A549 (cell line): ENCODE measurements around the gene DOK6. TPM values are rescaled to one million over a fixed set of nuclear protein-coding genes. Genes with fewer than 3 reads are reported as not detected.
"Not testable (repeated sequence)": the region's sequence is repeated elsewhere in the genome, so short reads cannot be mapped to it uniquely, and the experiment has no call there.

Experiments
- ATAC-seq, 2 experiments: fragments of 200-7000 bp in 1 of 2; fragments of >200 bp in 1 of 2; cut with Nextera tagmentation in 1 of 2; cut with Tn5 transposase in 1 of 2; 3 replicates each; pipeline versions ENCODE4 v1.8.0 to v1.9.1; 2018 to 2020; ENCODE audit warnings: mild to moderate bottlenecking in 1 of 2, moderate library complexity in 1 of 2
- CTCF ChIA-PET: fragments of 300-600 bp; sonication (Branson Sonifier 250); formaldehyde crosslinking; extraction: SDS; loops from one replicate; lab custom pipeline; 2021; ENCODE audit warnings: antibody characterized with exemption, inconsistent platforms; lab: Yijun Ruan, JAX
- POLR2A ChIA-PET: fragments of 350-600 bp; formaldehyde crosslinking; extraction: SDS; loops from one replicate; lab custom pipeline; 2021; ENCODE audit warnings: antibody characterized with exemption, inconsistent platforms; lab: Yijun Ruan, JAX
- DNase-seq, 2 experiments: peaks; one replicate each; pipeline versions ENCODE4 v3.0.0 to v3.0.0-alpha.2; 2011 to 2016; ENCODE audit warnings: low read depth in 1 of 2, low spot score in 1 of 2
- FAIRE-seq: peaks from 2 replicates; lab custom pipeline; 2011; peaks lifted over from hg19 to GRCh38; lab: Jason Lieb, UNC
- H3K27ac ChIP-seq, 2 experiments: fragments of >200 bp; sonication (Bioruptor Twin); formaldehyde crosslinking; 3 replicates each; pipeline ENCODE4 v1.5.1; 2016 to 2017
- H3K4me1 ChIP-seq: fragments of >200 bp; sonication (Bioruptor Twin); formaldehyde crosslinking; 3 replicates; pipeline ENCODE4 v1.6.1; 2016
- H3K4me2 ChIP-seq: fragments of >200 bp; sonication (Bioruptor Twin); formaldehyde crosslinking; 3 replicates; pipeline ENCODE4 v1.6.1; 2016
- H3K4me3 ChIP-seq: fragments of >200 bp; sonication (Bioruptor Twin); formaldehyde crosslinking; 3 replicates; pipeline ENCODE4 v1.5.1; 2016
- H3K9me3 ChIP-seq: fragments of >200 bp; sonication (Bioruptor Twin); formaldehyde crosslinking; 3 replicates; pipeline ENCODE4 v1.6.1; 2016
- CEBPB ChIP-seq, 2 experiments: fragments of >200 bp in 1 of 2; sonication (Bioruptor Twin) in 1 of 2; formaldehyde crosslinking in 1 of 2; IDR thresholded peaks; 2 replicates each; pipeline ENCODE4 v1.6.1; 2012 to 2016
- FOSL2 ChIP-seq, 2 experiments: fragments of 450-650 bp in 1 of 2; fragments of >200 bp in 1 of 2; sonication (Bioruptor Twin) in 1 of 2; formaldehyde crosslinking; IDR thresholded peaks; 2 replicates each; pipeline versions ENCODE4 v1.5.0 to v1.6.1; 2016 to 2020; ENCODE audit warnings: mild to moderate bottlenecking in 1 of 2, moderate library complexity in 1 of 2
- HOXB5 ChIP-seq: fragments of 250-450 bp; sonication (Bioruptor Pico); IDR thresholded peaks from 2 replicates; pipeline ENCODE4 v1.5.0; 2020; ENCODE audit warnings: mild to moderate bottlenecking, moderate library complexity
- JUNB ChIP-seq: fragments of >200 bp; sonication (Bioruptor Twin); formaldehyde crosslinking; IDR thresholded peaks from 2 replicates; pipeline ENCODE4 v1.6.1; 2016
- KDM1A ChIP-seq: fragments of 200-600 bp; sonication (generic); IDR thresholded peaks from 2 replicates; pipeline ENCODE4 v1.6.1; 2016; ENCODE audit warnings: low read depth, mild to moderate bottlenecking
- KDM5A ChIP-seq: fragments of 200-600 bp; sonication (generic); IDR thresholded peaks from 2 replicates; pipeline ENCODE4 v1.6.1; 2016; ENCODE audit warnings: antibody characterized with exemption, mild to moderate bottlenecking
- MYC ChIP-seq: IDR thresholded peaks from 2 replicates; pipeline ENCODE4 v1.6.1; 2012; ENCODE audit warnings: mild to moderate bottlenecking, inconsistent platforms, low read length, improper control_type of control experiment, borderline replicate concordance
- TP53 ChIP-seq: fragments of 250-450 bp; sonication (Bioruptor Pico); IDR thresholded peaks from 2 replicates; pipeline ENCODE4 v1.5.0; 2021; ENCODE audit warnings: mild to moderate bottlenecking, moderate library complexity
- USF2 ChIP-seq: fragments of 450-650 bp; IDR thresholded peaks from 2 replicates; pipeline ENCODE4 v1.6.1; 2014; ENCODE audit warnings: antibody characterized with exemption
- ZSCAN20 ChIP-seq: fragments of 250-450 bp; sonication (Bioruptor Pico); IDR thresholded peaks from 2 replicates; pipeline ENCODE4 v1.8.0; 2022; ENCODE audit warnings: mild to moderate bottlenecking, moderate library complexity
- WGBS: methylation state at CpG from one replicate; pipeline ENCODE4 v1.1.6; 2017; ENCODE audit errors: missing lambda C conversion rate; 5-methylcytosine and 5-hydroxymethylcytosine counted together
- polyA plus RNA-seq, 4 experiments: library from polyadenylated mRNA; depleted of rRNA in 3 of 4; stranded (reverse); fragments of >200 nt; fragmentation: RNase III in 1 of 4; extraction: RNeasy Plus Mini Kit Qiagen cat#74134 plus additional on column Dnase treatment in 1 of 4; gene quantifications; 2 replicates in 3 of 4; 3 replicates in 1 of 4; pipeline ENCODE4 v1.2.3, GENCODE V29; 2011 to 2017
- TF ChIP-seq, protein P1 (sequence below): fragments of 250-450 bp; sonication (Bioruptor Pico); IDR thresholded peaks from 2 replicates; pipeline ENCODE4 v1.5.0; 2020; ENCODE audit warnings: low read depth, mild to moderate bottlenecking, moderate library complexity
- TF ChIP-seq, protein P2 (sequence below): fragments of 150-350 bp; IDR thresholded peaks from 2 replicates; pipeline ENCODE4 v1.6.1; 2014; ENCODE audit warnings: low read depth, mild to moderate bottlenecking, low read length

The DOK6 gene
- polyA plus RNA-seq, 2 of the 4 experiments (the other 2 are of a cell fraction), result not detected

DNA sequence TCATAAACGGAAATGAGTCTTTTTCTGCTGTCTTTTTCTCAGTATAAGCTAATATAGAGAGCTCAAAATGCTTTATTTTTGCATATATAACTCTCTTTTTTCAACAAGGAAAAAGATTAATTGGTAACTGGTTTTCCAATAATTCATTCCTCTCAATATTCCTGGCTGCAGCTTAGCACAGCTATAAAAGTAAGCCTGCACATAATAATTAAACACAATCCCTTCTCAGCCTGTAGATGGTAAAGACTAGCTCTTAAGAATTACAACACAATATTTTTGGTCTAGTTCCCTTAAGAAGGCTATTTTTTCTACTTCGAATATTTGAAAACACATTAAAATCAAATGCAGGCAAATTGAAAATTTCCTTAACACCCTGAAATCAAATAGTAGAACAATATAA, 258.0 kb downstream of the DOK6 start:
- no peak overlapping the region for H3K4me2 ChIP-seq
- ChIA-PET POLR2A (no interaction called here), CTCF (no interaction called here)
- H3K27ac ChIP-seq, result no peak overlapping the region
- TF ChIP-seq MYC (no peak), CEBPB (IDR thresholded peaks at IDR 0.05) (no peak), JUNB (no peak), USF2 (no peak), HOXB5 (CRISPR knock-in tag) (no peak)
- TF ChIP-seq, protein P1, sequence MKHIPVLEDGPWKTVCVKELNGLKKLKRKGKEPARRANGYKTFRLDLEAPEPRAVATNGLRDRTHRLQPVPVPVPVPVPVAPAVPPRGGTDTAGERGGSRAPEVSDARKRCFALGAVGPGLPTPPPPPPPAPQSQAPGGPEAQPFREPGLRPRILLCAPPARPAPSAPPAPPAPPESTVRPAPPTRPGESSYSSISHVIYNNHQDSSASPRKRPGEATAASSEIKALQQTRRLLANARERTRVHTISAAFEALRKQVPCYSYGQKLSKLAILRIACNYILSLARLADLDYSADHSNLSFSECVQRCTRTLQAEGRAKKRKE (CRISPR knock-in tag), result no peak
- TF ChIP-seq, protein P2, sequence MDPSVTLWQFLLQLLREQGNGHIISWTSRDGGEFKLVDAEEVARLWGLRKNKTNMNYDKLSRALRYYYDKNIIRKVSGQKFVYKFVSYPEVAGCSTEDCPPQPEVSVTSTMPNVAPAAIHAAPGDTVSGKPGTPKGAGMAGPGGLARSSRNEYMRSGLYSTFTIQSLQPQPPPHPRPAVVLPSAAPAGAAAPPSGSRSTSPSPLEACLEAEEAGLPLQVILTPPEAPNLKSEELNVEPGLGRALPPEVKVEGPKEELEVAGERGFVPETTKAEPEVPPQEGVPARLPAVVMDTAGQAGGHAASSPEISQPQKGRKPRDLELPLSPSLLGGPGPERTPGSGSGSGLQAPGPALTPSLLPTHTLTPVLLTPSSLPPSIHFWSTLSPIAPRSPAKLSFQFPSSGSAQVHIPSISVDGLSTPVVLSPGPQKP, result no peak
- FAIRE-seq, result no peak
- no peaks in the 10 kb centered on the region for H3K4me1 ChIP-seq
- WGBS, result 9% methylated on average over 2 of the region's 2 CpGs
- DNase-seq, result no peak
- no peak overlapping the region for H3K4me3 ChIP-seq
- ATAC-seq, result no peak
- H3K9me3 ChIP-seq, result no peaks in the 10 kb centered on the region

- DNase-seq, result no peak
- Histone ChIP-seq H3K4me2 (no peak overlapping the region), H3K4me3 (no peak overlapping the region), H3K9me3 (no peaks in the 10 kb centered on the region), H3K27ac (no peak overlapping the region), H3K4me1 (no peaks in the 10 kb centered on the region)
- CTCF ChIA-PET, result no interaction called here
- WGBS, result 34% methylated on average over 6 of the region's 6 CpGs
- FAIRE-seq, result no peak
- POLR2A ChIA-PET, result no interaction called here
- ATAC-seq, result no peak
- TF ChIP-seq FOSL2 (IDR thresholded peaks at IDR 0.05) (no peak), FOSL2 (CRISPR knock-in tag; IDR thresholded peaks at IDR 0.05) (no peak)
Measured at GRCh38 chr18:69659142-69659651, 258.5 kb downstream of the DOK6 start.

DNA sequence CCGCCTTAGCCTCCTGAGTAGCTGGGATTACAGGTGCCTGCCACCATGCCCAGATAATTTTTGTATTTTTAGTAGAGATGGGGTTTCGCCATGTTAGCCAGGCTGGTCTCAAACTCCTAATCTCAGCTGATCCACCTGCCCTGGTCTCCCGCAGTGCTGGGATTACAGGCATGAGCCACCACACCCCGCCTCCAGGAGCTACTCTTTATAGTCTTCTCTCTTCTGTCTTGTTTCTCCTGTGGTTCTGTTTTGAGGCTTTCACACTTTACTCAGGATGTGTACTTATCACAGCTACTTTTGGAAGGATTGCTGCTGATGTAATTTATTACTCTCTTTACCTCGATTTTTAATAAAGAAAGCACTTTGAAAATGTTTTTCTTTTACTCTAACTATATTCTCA, 261.4 kb downstream of the DOK6 start:
- 24% methylated on average over 4 of the region's 5 CpGs for WGBS
- DNase-seq, H3K4me1 ChIP-seq, H3K27ac ChIP-seq, CTCF ChIA-PET, POLR2A ChIA-PET, H3K9me3 ChIP-seq, H3K4me3 ChIP-seq, FAIRE-seq, H3K4me2 ChIP-seq, ATAC-seq: not testable (repeated sequence)

- no peak overlapping the region for H3K27ac ChIP-seq
- no peak for TF ChIP-seq ZSCAN20 (CRISPR knock-in tag)
- TF ChIP-seq, all 56 proteins: peak for 0
- no peak for ATAC-seq
- H3K4me3 ChIP-seq, result no peak overlapping the region
- H3K9me3 ChIP-seq, result no peaks in the 10 kb centered on the region
- FAIRE-seq, result no peak
- POLR2A ChIA-PET, result no interaction called here
- H3K4me2 ChIP-seq, result no peak overlapping the region
- 14% methylated on average over 3 of the region's 3 CpGs for WGBS
- CTCF ChIA-PET, result no interaction called here
- no peaks in the 10 kb centered on the region for H3K4me1 ChIP-seq
- DNase-seq, result no peak
Measured at GRCh38 chr18:69664399-69664798, 263.7 kb downstream of the DOK6 start.

DNA sequence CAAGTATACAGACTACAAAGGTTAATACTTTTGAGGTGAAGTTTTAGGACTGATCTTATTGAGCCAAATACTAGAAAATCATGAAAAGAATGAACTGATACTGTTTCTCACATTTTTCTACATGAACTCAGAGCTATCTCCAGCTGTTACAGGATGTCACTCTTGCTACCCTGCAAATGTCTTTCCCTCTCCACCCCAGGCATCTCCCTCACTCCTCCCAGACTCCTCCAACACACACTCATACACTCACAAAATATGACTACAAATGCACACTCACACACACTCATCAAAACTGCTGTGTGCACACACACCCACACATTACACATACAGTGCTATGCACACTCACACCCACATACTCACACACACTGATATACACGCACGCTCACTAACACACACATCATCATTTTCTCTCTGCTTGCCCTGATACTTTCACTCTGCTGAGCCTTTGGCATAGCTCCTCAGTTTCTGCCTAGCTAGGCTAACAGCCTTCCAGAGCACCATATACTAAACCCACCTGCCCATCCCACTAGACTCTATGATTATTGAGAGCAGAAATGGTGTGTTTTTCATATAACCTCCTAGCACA, 273.7 kb downstream of the DOK6 start:
- CTCF ChIA-PET, result no interaction called here
- FAIRE-seq, result no peak

More for the DNA sequence above, 273.7 kb downstream of the DOK6 start:
- no peak overlapping the region for H3K4me3 ChIP-seq
- ATAC-seq (no peak), DNase-seq (no peak)
- WGBS, result 95% methylated on average over 2 of the region's 2 CpGs
- no peak overlapping the region for H3K27ac ChIP-seq
- H3K4me1 ChIP-seq, result no peaks in the 10 kb centered on the region
- TF ChIP-seq KDM1A, result no peak
- TF ChIP-seq HOXB5 (CRISPR knock-in tag), result no peak
- no peak for TF ChIP-seq JUNB
- no peak for TF ChIP-seq TP53 (CRISPR knock-in tag)
- TF ChIP-seq KDM5A, result no peak
- POLR2A ChIA-PET, result no interaction called here
- no peaks in the 10 kb centered on the region for H3K9me3 ChIP-seq
- no peak overlapping the region for H3K4me2 ChIP-seq
